ENCODE measurements around the gene ATXN7L3. TPM values are rescaled to one million over a fixed set of nuclear protein-coding genes. Genes with fewer than 3 reads are reported as not detected.

ATXN7L3 gene
- total RNA-seq: 10 to 100 TPM; 23.7 to 40.6 (median 32.4) TPM
- polyA plus RNA-seq: 10 to 100 TPM; 29.0 to 29.8 TPM
- long read RNA-seq, donor 1, partial matches to known transcripts: 1 of 21 reads
- long read RNA-seq, donor 1, other reads (novel, unspliced or antisense): 19 of 21 reads
- long read RNA-seq, donor 2, transcript ATXN7L3-205 (13 exons, 1,341 nt): major isoform, 5 of 26 reads
- long read RNA-seq, donor 2, partial matches to known transcripts: 1 of 26 reads
- long read RNA-seq, donor 2, other reads (novel, unspliced or antisense): 20 of 26 reads
- long read RNA-seq, donor 3, partial matches to known transcripts: 1 of 12 reads
- long read RNA-seq, donor 3, other reads (novel, unspliced or antisense): 11 of 12 reads

GRCh38 chr17:44199553-44200477 is at the start of gene ATXN7L3:
Gene ATXN7L3, minus strand, starts transcription at chr17:44199884. Its CDS starts 1,814 bp downstream, at chr17:44198070.
- H3K27ac ChIP-seq: peak within 1 kb of the TSS; percentile 97 to 100 (median 99)
- intact Hi-C loops (cut with DNase I): loop anchor here in 2 of 10 donors (1.0 to 5.0 kb wide), 2 partner anchors 13 to 58 kb away; partner anchors contain the start of gene HROB (in 1 of the 2)

GRCh38 chr17:44247876-44248736 is 48.4 kb upstream of the ATXN7L3 start:
- no peak for TF ChIP-seq CTCF (IDR thresholded peaks at IDR 0.05)
- Histone ChIP-seq H3K4me1 (peaks cover 16 to 34% (median 28%) of the 10 kb centered on the region in 9 donors), H3K36me3 (no peaks in the 10 kb centered on the region), H3K27ac (peak overlapping the region in 3 of 10 donors; percentile 26 to 60 (median 31)), H3K27me3 (no peaks in the 10 kb centered on the region), H3K4me3 (no peak overlapping the region), H3K9me3 (no peaks in the 10 kb centered on the region)
- DNase-seq (no peak), ATAC-seq (peak in 1 of 8 donors; percentile 11)
- intact Hi-C loops (cut with DNase I): loop anchor here in 1 of 10 donors (2.0 kb wide), 1 partner anchor 31 kb away; no protein-coding TSS in a partner anchor
- WGBS, 2 donors: 79 to 81% methylated on average over 10 of the region's 10 CpGs

More at GRCh38 chr17:44199553-44200477, at the start of gene ATXN7L3:
- peak within 1 kb of the TSS; percentile 92 to 98 (median 94) for H3K4me3 ChIP-seq
- peaks cover 0 to 53% (median 23%) of the 10 kb centered on the region in 9 donors for H3K4me1 ChIP-seq
- peak; percentile 99 for DNase-seq
- TF ChIP-seq CTCF (IDR thresholded peaks at IDR 0.05): no peak
- H3K9me3 ChIP-seq: no peaks in the 10 kb centered on the region
- WGBS, 2 donors: 1% methylated on average over 56 to 114 of the region's 126 CpGs
- peaks cover 0 to 30% (median 22%) of the 10 kb centered on the region in 9 donors for H3K36me3 ChIP-seq
- peak; percentile 93 to 96 (median 96) for ATAC-seq
- no peaks in the 10 kb centered on the region for H3K27me3 ChIP-seq

- no peak for TF ChIP-seq CTCF (IDR thresholded peaks at IDR 0.05)
- peaks cover 16 to 34% (median 28%) of the 10 kb centered on the region in 9 donors for H3K4me1 ChIP-seq
- H3K27ac ChIP-seq: peak overlapping the region in 6 of 10 donors; percentile 2 to 60 (median 40)
- DNase-seq (peak; percentile 63 to 74), ATAC-seq (peak; percentile 74 to 93 (median 84))
- WGBS, 2 donors: 24 to 26% methylated on average over 7 of the region's 7 CpGs
- H3K9me3 ChIP-seq: no peaks in the 10 kb centered on the region
- no peaks in the 10 kb centered on the region for H3K27me3 ChIP-seq
- no peak overlapping the region for H3K4me3 ChIP-seq
- H3K36me3 ChIP-seq: no peaks in the 10 kb centered on the region
- intact Hi-C loops (cut with DNase I): loop anchor here in 1 of 10 donors (2.0 kb wide), 1 partner anchor 31 kb away; no protein-coding TSS in a partner anchor
Measured at GRCh38 chr17:44247440-44247841, 47.8 kb upstream of the ATXN7L3 start.

All from heart right ventricle (tissue), 16 donors.